Ammon's horn (tissue), 1 donor: ENCODE measurements around the gene P4HB.

ENCODE experiments used
- DNase-seq: peaks from one replicate; pipeline ENCODE4 v3.0.0-alpha.2; 2016; ENCODE audit warnings: low spot score

Gene P4HB

GRCh38 chr17:81810892-81811704, 49.2 kb downstream of the P4HB start:
- no peak for DNase-seq

- no peak for DNase-seq
Observed at GRCh38 chr17:81810476-81810875, 49.9 kb downstream of the P4HB start.

- DNase-seq: no peak
Observed at GRCh38 chr17:81809556-81809998, 50.8 kb downstream of the P4HB start.

- no peak for DNase-seq
Observed at GRCh38 chr17:81808778-81809555, 51.4 kb downstream of the P4HB start.

GRCh38 chr17:81807839-81808238, 52.5 kb downstream of the P4HB start:
- DNase-seq: no peak

GRCh38 chr17:81807210-81807719, 53.1 kb downstream of the P4HB start:
- no peak for DNase-seq

GRCh38 chr17:81806461-81807209, 53.7 kb downstream of the P4HB start:
- DNase-seq: no peak

- DNase-seq: no peak
Observed at GRCh38 chr17:81805707-81806460, 54.5 kb downstream of the P4HB start.

- no peak for DNase-seq
Observed at GRCh38 chr17:81804559-81805399, 55.6 kb downstream of the P4HB start.

GRCh38 chr17:81803728-81804558, 56.4 kb downstream of the P4HB start, which contains the start of gene GCGR:
GCGR (plus strand) TSS chr17:81804150; CDS start chr17:81809019, 4,869 bp downstream.
- DNase-seq: no peak

- no peak for DNase-seq
Observed at GRCh38 chr17:81802856-81803643, 57.3 kb downstream of the P4HB start.

GRCh38 chr17:81802048-81802758, 58.1 kb downstream of the P4HB start:
- no peak for DNase-seq

GRCh38 chr17:81801327-81801726, 59.0 kb downstream of the P4HB start:
- DNase-seq: no peak

GRCh38 chr17:81794509-81794908, 65.8 kb downstream of the P4HB start:
- no peak for DNase-seq

- no peak for DNase-seq
Observed at GRCh38 chr17:81794074-81794476, 66.3 kb downstream of the P4HB start.
